NB4 (cell line): Measurements from ENCODE around the gene MNDA.

Experiments used
- DNase-seq: peaks from one replicate; pipeline ENCODE4 v3.0.0; 2010; ENCODE audit warnings: low read depth
- H3K4me3 ChIP-seq: one replicate; pipeline ENCODE4 v1.5.1; 2011; ENCODE audit warnings: mild to moderate bottlenecking, low read depth, low read length, moderate library complexity
- CTCF ChIP-seq: IDR thresholded peaks from one replicate; pipeline ENCODE4 v1.5.1; 2012; ENCODE audit warnings: low read depth, low read length
- MAX ChIP-seq: IDR thresholded peaks from 2 replicates; pipeline ENCODE4 v1.6.1; 2011; ENCODE audit warnings: low read depth, low read length
- MYC ChIP-seq: IDR thresholded peaks from 2 replicates; pipeline ENCODE4 v1.6.1; 2011; ENCODE audit warnings: low read depth, low read length
- POLR2A ChIP-seq: IDR thresholded peaks from 2 replicates; pipeline ENCODE4 v1.6.1; 2011; ENCODE audit warnings: mild to moderate bottlenecking; ENCODE audit not compliant: insufficient read length; ENCODE audit errors: extremely low read depth

Gene MNDA

GRCh38 chr1:158812336-158812735 is 18.8 kb upstream of the MNDA start:
- no peak overlapping the region for H3K4me3 ChIP-seq
- TF ChIP-seq MAX (no peak), CTCF (no peak), POLR2A (no peak), MYC (no peak)

GRCh38 chr1:158813164-158813563 is 18.0 kb upstream of the MNDA start:
- TF ChIP-seq POLR2A (no peak), MAX (no peak), CTCF (no peak), MYC (no peak)

More at GRCh38 chr1:158812336-158812735, 18.8 kb upstream of the MNDA start:
- no peak for DNase-seq

GRCh38 chr1:158814970-158815369 is 16.2 kb upstream of the MNDA start:
- no peak overlapping the region for H3K4me3 ChIP-seq
- no peak for TF ChIP-seq MYC
- no peak for TF ChIP-seq CTCF
- no peak for TF ChIP-seq MAX
- TF ChIP-seq POLR2A = no peak
- DNase-seq = no peak

More at GRCh38 chr1:158813164-158813563, 18.0 kb upstream of the MNDA start:
- H3K4me3 ChIP-seq = no peak overlapping the region
- peak; percentile 68 for DNase-seq

GRCh38 chr1:158818560-158818959 is 12.6 kb upstream of the MNDA start:
- peak; percentile 89 for DNase-seq
- TF ChIP-seq MAX = no peak; the same call in 1 of the 2 replicates
- TF ChIP-seq POLR2A = no peak
- no peak for TF ChIP-seq MYC
- no peak for TF ChIP-seq CTCF
- no peak overlapping the region for H3K4me3 ChIP-seq

GRCh38 chr1:158818975-158819431 is 12.1 kb upstream of the MNDA start:
- H3K4me3 ChIP-seq = peak overlapping the region; percentile 10
- peak; percentile 86 for DNase-seq
- TF ChIP-seq POLR2A (no peak), CTCF (no peak), MAX (no peak), MYC (no peak)
